GM18507 (cell line): Measurements from ENCODE around the gene PLXNA2.

Experiments used
- DNase-seq: peaks from one replicate; pipeline ENCODE4 v3.0.0; 2011; ENCODE audit warnings: low read depth; ENCODE audit not compliant: insufficient read length; ENCODE audit errors: extremely low spot score
- FAIRE-seq: peaks from 2 replicates; lab custom pipeline; 2011; peaks lifted over from hg19 to GRCh38; lab: Jason Lieb, UNC

Gene PLXNA2

DNA sequence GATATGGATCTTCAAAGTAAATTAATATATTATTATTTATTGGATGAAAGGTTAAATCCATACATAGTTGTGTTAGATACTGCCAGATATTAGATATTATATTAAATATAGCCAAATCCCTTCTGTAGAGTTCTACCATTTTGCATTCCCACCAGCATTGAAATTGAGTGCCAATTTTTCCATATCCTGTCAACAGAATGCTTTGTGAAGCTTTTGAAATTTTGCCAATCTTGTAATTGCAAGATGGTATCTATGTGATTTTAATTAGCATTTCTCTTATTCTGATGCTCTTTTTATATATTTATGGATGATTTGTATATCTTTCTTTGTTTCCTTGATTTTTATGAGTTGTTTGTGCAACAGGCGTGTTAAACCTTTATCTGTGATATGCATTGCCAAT lies 266.3 kb downstream of the PLXNA2 start:
- no peak for FAIRE-seq
- DNase-seq, result no peak

DNA sequence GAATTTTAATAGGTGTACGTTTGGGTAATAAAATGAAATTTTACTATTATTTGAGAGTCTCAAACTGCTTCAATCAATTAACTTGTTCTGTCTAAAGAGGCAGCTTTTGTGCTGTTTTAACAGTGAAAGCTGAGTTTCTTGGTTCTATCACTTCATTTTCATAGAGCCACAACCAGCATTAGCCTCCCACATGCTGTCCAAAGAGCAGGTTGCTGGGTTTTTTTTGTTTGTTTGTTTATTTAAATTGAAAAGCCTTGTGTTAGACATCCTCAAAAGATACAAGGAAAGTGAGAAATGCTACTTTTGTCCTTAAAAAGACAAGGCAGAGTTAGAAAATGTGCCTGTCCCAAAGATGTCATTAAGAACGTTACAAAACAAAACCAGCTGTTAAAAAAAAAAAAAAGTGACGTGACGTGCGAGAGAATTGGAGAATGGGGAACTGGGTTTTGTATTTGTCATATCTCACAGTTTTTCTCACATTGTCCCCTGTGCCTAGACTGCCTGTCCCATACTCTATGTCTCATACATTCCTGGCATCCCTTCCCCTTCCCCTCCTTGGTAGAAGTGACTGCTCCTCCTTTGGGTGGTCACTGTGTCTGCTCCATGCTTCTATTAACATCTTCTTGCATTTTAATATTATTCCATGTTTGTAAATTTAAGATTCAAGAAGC lies 270.2 kb downstream of the PLXNA2 start:
- FAIRE-seq (no peak), DNase-seq (no peak)

GRCh38 chr1:207972337-207972736 lies 271.8 kb downstream of the PLXNA2 start:
- FAIRE-seq (no peak), DNase-seq (no peak)
